Activated naive CD4-positive, alpha-beta T cell treated with anti-CD3 and anti-CD28 coated beads, Interleukin-2, amount 50 U/mL, for 24 hours (primary cell): ENCODE data around the gene PPP2R2B.

ENCODE experiments used
- H3K27ac Mint-ChIP-seq: one replicate; pipeline ENCODE4 v1.8.0; 2021; ENCODE audit warnings: mild to moderate bottlenecking, mixed read lengths
- H3K27me3 Mint-ChIP-seq: one replicate; pipeline ENCODE4 v1.8.0; 2021; ENCODE audit warnings: mixed read lengths
- H3K36me3 Mint-ChIP-seq: one replicate; pipeline ENCODE4 v1.8.0; 2021; ENCODE audit warnings: mixed read lengths
- H3K4me1 Mint-ChIP-seq: one replicate; pipeline ENCODE4 v1.8.0; 2021; ENCODE audit warnings: mixed read lengths
- H3K4me3 Mint-ChIP-seq: one replicate; pipeline ENCODE4 v1.8.0; 2021; ENCODE audit warnings: mild to moderate bottlenecking, mixed read lengths
- H3K9me3 Mint-ChIP-seq: one replicate; pipeline ENCODE4 v1.8.0; 2021; ENCODE audit warnings: mixed read lengths

Gene PPP2R2B

DNA sequence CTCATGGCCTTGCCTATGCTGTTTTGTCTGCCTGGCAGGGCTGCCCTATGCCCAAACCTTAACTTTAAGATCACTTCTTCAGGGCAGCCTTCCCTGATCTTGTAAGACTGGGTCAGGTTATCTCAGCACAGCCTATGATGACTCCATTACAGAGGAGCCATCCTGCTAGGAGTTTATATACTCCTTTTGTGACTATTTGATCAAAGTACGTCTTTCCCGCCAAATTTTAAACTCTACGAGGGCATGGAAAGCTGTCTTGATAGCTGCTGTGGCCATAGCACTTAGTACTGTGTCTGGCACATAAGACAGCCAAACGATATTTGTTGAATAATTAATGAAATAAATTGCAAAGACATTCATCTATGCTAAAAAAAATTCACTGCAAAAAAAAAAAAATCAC, 60.6 kb downstream of the PPP2R2B start:
- H3K36me3 Mint-ChIP-seq = no peaks in the 10 kb centered on the region
- H3K27me3 Mint-ChIP-seq = peaks cover 3% of the 10 kb centered on the region
- H3K4me3 Mint-ChIP-seq = no peak overlapping the region
- H3K27ac Mint-ChIP-seq = no peak overlapping the region
- no peaks in the 10 kb centered on the region for H3K9me3 Mint-ChIP-seq
- H3K4me1 Mint-ChIP-seq = peaks cover 5% of the 10 kb centered on the region

DNA sequence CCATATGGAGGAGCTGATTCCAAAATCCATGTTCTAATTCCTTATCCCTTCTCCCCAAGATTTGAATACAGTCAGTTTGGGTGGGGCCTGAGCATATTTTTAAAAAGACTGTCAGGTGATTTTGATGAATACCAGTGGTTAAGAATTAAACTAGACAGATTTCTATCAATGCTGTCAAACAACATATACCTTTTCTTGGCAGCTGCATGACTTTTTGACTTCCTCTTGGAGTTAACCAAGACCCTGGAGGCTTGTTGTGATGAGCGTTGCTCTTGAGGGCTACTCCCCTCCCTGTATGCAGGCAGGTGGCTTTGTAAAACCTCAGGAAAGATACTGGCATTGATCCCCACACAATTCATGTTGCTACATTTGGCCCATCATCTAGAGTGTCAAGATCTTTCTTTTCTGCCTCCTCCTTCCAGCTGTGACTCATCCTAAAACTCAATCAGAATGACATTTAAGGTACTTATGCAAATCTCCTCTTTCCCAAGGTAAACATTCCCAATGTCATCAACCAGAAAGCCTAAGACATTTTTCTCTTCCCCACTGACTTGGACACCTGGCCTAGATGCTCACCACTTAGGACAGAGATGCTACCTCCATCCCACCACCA, 61.7 kb downstream of the PPP2R2B start:
- Mint-ChIP-seq H3K4me1 (peaks cover 5% of the 10 kb centered on the region), H3K4me3 (no peak overlapping the region), H3K36me3 (no peaks in the 10 kb centered on the region), H3K9me3 (no peaks in the 10 kb centered on the region), H3K27me3 (peaks cover 3% of the 10 kb centered on the region), H3K27ac (no peak overlapping the region)

DNA sequence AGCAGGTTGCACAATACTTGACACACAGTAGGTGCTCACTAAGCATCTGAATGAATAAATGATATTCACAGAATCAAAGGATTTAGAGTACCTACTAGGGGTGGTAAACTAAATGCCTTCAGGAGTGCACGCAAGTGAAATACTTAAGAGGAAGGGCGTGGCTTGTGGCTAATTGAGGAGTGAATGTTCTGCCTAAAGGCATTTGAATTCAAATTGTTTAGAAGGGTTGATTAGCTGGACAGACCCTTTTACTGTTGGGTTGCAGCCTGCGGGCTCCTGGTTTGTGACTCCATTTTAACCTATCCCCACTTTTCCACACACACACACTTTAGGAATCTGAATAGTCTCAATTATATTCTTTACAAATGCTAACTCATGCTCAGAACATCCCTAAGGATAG, 63.1 kb downstream of the PPP2R2B start:
- no peaks in the 10 kb centered on the region for H3K36me3 Mint-ChIP-seq
- H3K9me3 Mint-ChIP-seq = no peaks in the 10 kb centered on the region
- H3K4me1 Mint-ChIP-seq = peaks cover 5% of the 10 kb centered on the region
- H3K4me3 Mint-ChIP-seq = no peak overlapping the region
- H3K27ac Mint-ChIP-seq = no peak overlapping the region
- H3K27me3 Mint-ChIP-seq = peaks cover 3% of the 10 kb centered on the region

DNA sequence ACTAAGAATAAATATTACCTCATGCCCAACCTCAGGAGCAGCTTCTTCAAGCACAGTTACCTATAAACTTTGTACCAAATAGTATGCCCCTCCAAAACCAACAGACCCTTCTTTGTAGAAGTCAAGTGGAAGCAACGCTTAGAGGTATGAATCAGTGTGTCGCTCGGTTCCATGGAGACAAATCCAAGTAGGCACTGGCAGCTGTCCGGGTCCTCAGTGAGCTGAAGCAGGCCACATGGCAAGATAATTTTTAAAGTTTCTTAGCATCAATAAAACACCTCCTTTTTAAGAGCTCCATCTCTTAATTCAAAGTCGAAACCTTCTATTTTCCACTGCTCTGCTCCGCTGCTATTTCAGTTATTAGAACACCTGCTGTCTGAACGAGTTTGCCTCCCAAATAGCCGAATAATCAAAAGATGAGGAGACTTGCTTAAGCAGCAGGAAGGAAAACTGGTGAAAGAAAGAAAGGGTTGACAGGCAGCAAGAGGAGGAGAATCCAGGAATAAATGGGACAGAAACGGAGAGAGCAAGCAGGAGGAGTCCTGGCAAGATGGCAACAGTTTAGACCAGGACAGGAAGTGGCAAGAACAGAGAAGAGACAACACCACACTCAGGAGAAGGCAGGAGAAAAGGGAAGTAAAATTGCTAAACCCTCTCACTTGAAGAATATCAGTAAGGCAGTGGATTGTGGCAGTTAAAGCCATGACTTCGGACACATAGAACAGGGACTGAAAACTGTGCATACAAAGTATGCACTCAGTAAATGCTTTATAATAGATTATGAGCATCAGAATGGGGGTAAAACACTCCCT, 65.0 kb downstream of the PPP2R2B start:
- Mint-ChIP-seq H3K4me1 (peaks cover 5% of the 10 kb centered on the region), H3K36me3 (no peaks in the 10 kb centered on the region), H3K9me3 (no peaks in the 10 kb centered on the region), H3K27me3 (peaks cover 3% of the 10 kb centered on the region), H3K4me3 (no peak overlapping the region), H3K27ac (no peak overlapping the region)

DNA sequence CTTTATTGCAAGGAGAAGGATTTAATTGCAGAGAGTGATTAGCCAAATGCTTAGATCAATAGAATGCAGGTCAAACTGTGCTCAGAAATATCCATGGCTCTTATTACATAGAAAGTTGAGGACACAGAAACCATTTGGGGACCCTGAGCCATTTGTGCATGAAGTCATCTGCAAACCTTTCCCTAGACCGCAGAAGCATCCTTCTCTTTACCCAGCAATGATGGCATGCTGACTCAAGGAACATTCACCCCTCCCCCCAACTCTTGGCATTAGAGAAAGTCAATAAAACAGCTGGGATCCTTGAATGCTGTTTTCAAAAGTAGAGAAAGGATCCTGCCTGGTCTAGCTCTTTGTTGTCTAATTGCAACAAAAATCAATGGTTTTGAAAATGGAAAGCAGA, 73.5 kb downstream of the PPP2R2B start:
- H3K4me3 Mint-ChIP-seq = no peak overlapping the region
- no peaks in the 10 kb centered on the region for H3K36me3 Mint-ChIP-seq
- no peaks in the 10 kb centered on the region for H3K4me1 Mint-ChIP-seq
- H3K9me3 Mint-ChIP-seq = no peaks in the 10 kb centered on the region
- no peaks in the 10 kb centered on the region for H3K27me3 Mint-ChIP-seq
- no peak overlapping the region for H3K27ac Mint-ChIP-seq

DNA sequence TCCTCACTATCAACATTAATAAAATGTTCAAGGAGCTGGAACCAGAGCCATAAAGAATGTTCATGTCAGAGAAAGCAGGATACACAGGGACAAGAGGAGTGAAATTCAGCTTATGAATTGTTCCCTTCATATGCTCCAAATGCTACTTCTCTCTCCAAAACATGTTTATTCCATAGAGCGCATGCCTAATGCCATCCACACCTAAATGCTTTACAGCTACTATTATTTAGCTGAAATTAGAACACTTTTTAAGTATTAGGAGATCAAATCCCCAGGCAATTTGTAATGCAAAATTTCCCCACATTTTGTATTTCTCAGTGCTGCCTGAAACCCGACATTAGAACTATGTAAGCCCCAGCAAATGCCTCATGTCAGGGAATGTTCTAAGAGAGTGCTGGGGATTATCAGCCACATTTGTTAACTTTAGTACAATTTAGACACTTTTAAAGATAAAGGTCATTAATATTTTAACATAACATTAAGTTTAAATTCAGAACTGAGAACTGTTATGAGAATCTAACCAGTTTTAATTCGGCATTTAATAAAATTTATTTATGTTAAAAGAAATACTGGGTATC, 75.5 kb downstream of the PPP2R2B start:
- H3K27ac Mint-ChIP-seq = no peak overlapping the region
- no peak overlapping the region for H3K4me3 Mint-ChIP-seq
- no peaks in the 10 kb centered on the region for H3K9me3 Mint-ChIP-seq
- H3K36me3 Mint-ChIP-seq = no peaks in the 10 kb centered on the region
- H3K4me1 Mint-ChIP-seq = no peaks in the 10 kb centered on the region
- no peaks in the 10 kb centered on the region for H3K27me3 Mint-ChIP-seq

DNA sequence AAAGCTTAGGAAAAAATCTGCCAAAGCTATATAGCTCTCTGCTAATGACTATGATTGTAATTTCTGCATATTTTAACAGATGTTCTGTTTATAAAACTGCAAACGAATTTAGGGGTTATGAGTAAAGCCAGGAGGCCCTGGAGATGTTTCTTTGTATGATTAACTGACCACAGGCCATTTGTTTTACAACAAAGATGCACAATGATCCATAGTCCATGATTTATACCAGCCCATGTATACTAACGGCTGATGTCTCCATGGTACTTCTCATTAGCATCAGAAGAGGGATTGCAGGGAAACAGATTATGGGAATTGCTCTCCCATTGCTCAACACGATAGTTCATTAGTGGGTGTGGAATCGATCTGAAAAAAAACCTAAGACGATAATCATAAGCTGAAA, 78.9 kb downstream of the PPP2R2B start:
- Mint-ChIP-seq H3K4me3 (no peak overlapping the region), H3K4me1 (no peaks in the 10 kb centered on the region), H3K27me3 (no peaks in the 10 kb centered on the region), H3K27ac (no peak overlapping the region), H3K9me3 (no peaks in the 10 kb centered on the region), H3K36me3 (no peaks in the 10 kb centered on the region)

DNA sequence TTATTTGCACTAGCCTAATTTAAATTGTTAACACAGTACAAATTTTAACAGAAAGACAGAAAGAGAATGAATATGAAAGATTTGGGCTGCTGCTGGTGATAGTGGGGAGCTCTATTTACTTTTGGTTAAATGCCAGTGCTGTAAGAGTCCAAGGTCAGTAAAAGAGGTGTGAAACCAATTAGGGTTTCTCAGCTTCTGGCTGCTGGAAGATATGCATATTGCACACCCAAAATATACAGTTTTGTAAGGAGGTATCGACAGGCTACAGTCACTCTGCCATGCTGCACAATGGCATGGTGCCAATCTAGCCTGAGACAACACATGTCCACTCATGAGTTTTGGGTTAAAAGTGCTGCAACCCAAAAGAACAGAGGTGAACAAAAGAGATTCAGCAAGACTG, 79.3 kb downstream of the PPP2R2B start:
- Mint-ChIP-seq H3K36me3 (no peaks in the 10 kb centered on the region), H3K9me3 (no peaks in the 10 kb centered on the region), H3K4me3 (no peak overlapping the region), H3K27me3 (no peaks in the 10 kb centered on the region), H3K4me1 (peaks cover 4% of the 10 kb centered on the region), H3K27ac (no peak overlapping the region)

DNA sequence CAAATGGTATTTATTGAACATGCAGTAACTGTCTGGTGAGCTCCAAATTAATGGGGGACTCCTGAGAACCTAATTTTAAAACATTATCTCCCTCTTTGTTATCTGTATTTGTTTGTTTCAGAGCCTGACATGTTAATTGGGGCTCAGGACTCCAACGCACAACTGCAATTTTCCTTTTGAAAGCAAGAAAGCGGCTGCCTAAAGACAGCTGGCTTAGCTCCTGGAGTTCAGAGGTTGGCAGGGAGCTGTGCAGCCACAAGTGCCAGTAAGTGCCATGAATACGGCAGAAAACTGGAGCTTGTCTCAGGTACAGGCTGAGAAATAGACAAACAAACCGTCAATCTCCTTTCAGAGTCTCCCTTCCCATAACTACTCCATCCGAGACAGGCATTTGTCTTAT, 80.9 kb downstream of the PPP2R2B start:
- H3K27me3 Mint-ChIP-seq = no peaks in the 10 kb centered on the region
- H3K36me3 Mint-ChIP-seq = no peaks in the 10 kb centered on the region
- H3K4me1 Mint-ChIP-seq = peaks cover 8% of the 10 kb centered on the region
- H3K4me3 Mint-ChIP-seq = no peak overlapping the region
- H3K9me3 Mint-ChIP-seq = no peaks in the 10 kb centered on the region
- H3K27ac Mint-ChIP-seq = no peak overlapping the region

DNA sequence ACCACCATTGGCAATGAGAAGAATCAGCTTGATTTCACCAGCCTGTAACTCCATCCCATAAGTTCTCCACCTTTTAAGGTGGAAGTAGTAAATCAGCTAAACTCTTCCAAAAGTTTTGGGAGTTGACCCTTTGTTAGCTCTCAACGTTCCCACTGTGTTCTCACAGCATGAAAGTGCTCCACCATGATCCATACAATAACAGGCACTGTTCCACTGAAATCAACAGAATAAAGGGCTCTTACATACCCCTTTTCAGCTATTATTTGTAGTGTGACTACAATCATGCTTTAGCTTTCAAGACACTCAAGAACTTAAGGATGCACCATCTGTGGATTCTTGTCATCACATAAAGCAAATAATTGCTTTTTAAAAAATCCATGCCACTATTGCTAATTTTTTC, 81.6 kb downstream of the PPP2R2B start:
- Mint-ChIP-seq H3K4me3 (no peak overlapping the region), H3K4me1 (peaks cover 8% of the 10 kb centered on the region), H3K9me3 (no peaks in the 10 kb centered on the region), H3K27ac (no peak overlapping the region), H3K27me3 (no peaks in the 10 kb centered on the region), H3K36me3 (no peaks in the 10 kb centered on the region)

DNA sequence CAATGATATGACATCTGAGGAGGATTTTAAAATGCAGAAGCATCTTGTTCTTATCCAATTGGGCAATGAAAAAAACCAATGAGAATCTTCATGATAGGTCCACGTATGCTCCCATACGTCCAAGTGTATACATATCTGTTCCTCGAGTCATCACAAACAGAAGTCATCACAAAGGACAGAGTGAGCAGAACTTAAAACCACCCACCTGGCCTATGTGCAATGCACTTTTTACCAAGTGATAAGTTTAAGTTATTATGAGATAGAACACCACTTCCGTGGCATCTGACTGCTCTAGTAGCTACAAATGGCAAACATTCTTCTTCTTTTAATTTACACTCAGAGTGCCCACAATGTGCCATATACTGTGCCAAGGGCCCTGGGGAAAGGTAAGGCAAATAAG, 82.4 kb downstream of the PPP2R2B start:
- H3K27ac Mint-ChIP-seq = no peak overlapping the region
- no peaks in the 10 kb centered on the region for H3K27me3 Mint-ChIP-seq
- H3K4me3 Mint-ChIP-seq = no peak overlapping the region
- no peaks in the 10 kb centered on the region for H3K36me3 Mint-ChIP-seq
- H3K4me1 Mint-ChIP-seq = peaks cover 8% of the 10 kb centered on the region
- H3K9me3 Mint-ChIP-seq = no peaks in the 10 kb centered on the region

DNA sequence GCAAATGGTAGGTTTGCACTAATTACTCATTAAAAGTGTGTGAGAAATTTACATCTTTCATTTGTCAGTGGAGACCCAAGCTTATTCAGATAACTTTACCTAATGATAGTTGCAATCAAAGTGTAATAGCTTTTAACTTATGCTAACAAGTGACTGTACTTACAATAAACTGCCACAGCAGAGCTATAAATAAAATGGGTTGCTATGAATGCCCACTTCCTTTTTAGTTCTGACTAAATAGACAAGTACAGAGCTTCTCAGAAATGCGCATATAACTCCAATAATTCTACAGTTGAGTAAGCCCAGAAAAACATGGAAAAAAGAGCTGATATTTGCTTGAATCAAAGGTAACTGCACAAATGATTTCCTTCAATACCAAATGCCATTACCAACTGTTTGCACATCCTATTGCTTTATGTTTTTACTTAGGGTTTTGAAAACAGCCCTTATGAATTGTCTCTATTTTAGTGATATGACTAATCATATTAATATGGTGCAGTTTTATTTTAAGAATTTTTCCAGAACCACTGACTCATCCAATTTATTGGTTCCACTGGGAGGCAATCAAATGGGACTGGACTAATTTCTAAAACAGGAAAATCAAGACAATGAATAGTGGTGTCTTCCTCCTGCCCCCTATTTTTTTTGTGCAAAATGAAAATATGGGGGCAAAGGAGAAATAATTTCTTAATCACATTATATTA, 84.1 kb downstream of the PPP2R2B start:
- H3K36me3 Mint-ChIP-seq = no peaks in the 10 kb centered on the region
- no peaks in the 10 kb centered on the region for H3K9me3 Mint-ChIP-seq
- H3K4me1 Mint-ChIP-seq = peaks cover 8% of the 10 kb centered on the region
- no peaks in the 10 kb centered on the region for H3K27me3 Mint-ChIP-seq
- no peak overlapping the region for H3K27ac Mint-ChIP-seq
- no peak overlapping the region for H3K4me3 Mint-ChIP-seq

DNA sequence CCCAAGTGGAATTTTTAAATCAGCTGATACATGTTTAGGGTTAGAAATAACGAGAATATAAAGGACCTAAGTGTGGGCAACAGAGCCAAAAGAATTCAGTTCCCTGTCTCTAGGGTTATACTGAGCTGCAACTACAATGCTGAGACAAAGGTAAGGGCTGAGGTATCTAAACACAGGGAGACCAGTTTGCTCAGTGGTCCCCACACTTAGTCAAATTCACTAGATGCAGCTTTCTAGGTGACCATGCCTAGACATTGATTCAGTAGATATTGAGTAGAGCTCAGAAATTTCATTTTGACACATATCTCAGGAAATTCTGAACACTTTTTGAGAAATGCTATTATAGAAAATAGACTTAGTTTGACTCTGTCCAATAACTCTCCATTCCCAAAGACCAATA, 84.8 kb downstream of the PPP2R2B start:
- Mint-ChIP-seq H3K27me3 (no peaks in the 10 kb centered on the region), H3K9me3 (no peaks in the 10 kb centered on the region), H3K4me3 (no peak overlapping the region), H3K4me1 (peaks cover 8% of the 10 kb centered on the region), H3K36me3 (no peaks in the 10 kb centered on the region), H3K27ac (no peak overlapping the region)

DNA sequence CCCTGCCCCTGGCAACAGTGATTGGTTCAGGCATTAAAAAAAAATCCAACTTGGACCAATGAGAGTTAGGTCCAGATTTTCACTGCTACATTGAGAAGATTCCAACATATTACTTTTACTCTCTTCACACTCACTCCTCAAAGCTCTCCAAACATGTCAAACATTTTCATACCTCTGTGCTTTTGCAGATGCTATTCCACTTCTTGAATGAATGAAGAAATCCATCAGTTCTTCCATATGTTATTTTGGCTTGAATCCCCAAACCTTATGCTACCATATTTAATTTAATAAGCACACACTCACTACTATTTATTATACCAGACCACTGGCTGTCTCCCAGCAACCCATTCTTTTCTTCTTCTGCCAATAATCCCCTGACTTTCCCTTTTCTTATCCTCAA, 87.1 kb downstream of the PPP2R2B start:
- Mint-ChIP-seq H3K9me3 (no peaks in the 10 kb centered on the region), H3K36me3 (no peaks in the 10 kb centered on the region), H3K27ac (no peak overlapping the region), H3K27me3 (no peaks in the 10 kb centered on the region), H3K4me1 (peaks cover 8% of the 10 kb centered on the region), H3K4me3 (no peak overlapping the region)

DNA sequence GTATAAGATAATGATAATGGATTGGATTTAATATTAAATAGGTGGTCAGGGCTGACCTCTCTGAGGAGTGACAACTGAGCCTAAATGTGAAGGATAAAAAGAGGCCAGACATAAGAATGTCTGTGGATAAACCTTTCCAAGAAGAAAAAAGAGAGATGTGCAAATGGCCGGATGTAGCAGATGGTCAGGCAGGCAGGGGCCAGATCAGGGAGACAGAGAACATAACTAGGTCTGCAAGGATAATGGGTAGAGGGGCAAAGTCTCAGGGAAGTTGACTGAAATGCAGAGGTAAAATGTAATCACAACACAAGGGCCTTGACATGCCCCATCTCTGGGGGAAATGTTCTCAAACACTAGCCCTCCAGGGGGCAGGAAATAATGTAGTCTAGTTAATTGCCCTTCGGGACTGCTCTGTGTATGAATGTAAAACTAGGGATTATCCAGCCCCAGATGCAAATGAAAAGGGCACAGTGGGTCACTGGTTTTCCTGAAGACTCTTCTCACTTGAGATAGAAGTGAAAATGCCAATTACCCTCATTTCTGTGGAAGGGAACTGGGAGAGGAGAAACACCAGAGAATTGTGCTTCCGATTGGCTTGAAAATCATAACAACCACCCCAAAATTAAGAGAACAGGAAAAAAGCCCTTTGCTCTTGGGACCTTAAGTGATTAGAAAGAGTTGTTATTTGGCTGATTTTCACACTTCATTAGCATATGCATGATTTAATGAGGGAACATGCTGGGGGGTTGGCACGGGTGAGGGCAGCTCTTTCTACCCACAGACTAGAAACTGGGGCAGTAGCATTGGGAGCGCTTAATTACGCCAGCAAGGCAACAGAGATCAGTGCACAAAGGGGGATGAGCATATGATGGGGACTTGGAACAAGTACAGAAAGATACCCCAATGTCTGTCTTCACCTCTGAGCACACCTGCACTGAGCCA, 88.6 kb downstream of the PPP2R2B start:
- Mint-ChIP-seq H3K4me3 (no peak overlapping the region), H3K27ac (no peak overlapping the region), H3K4me1 (peaks cover 8% of the 10 kb centered on the region), H3K9me3 (no peaks in the 10 kb centered on the region), H3K36me3 (no peaks in the 10 kb centered on the region), H3K27me3 (no peaks in the 10 kb centered on the region)
